PC-3 (cell line): ENCODE results near the gene ZNF195. TPM values are rescaled to one million over a fixed set of nuclear protein-coding genes. Genes with fewer than 3 reads are reported as not detected.

ENCODE experiments used
- ATAC-seq: fragments of 200-7000 bp; cut with Tn5 transposase; 2 replicates; pipeline ENCODE4 v1.9.1; 2020; ENCODE audit warnings: mild to moderate bottlenecking, moderate library complexity
- BruUV-seq: library from RNA; stranded (reverse); fragments of 400-500 nt; replicated peaks from 2 replicates; lab custom pipeline; 2021; lab: Mats Ljungman, UMichigan
- CTCF ChIA-PET: fragments of 300-600 bp; sonication (Branson Sonifier 250); formaldehyde crosslinking; loops from one replicate; lab custom pipeline; 2022; ENCODE audit warnings: antibody characterized with exemption; lab: Charles Lee
- POLR2A ChIA-PET: fragments of 300-600 bp; sonication (Branson Sonifier 250); formaldehyde crosslinking; loops from one replicate; lab custom pipeline; 2022; ENCODE audit warnings: antibody characterized with exemption; ENCODE audit not compliant: unreplicated experiment; lab: Charles Lee
- DNase-seq: peaks from one replicate; pipeline ENCODE4 v3.0.0-alpha.2; 2015
- H2AFZ ChIP-seq: fragments of 300-600 bp; sonication (generic); 2 replicates; pipeline ENCODE4 v1.6.0; 2016; ENCODE audit warnings: antibody characterized with exemption, low read length
- H3F3A ChIP-seq: fragments of 300-600 bp; sonication (generic); one replicate; pipeline ENCODE4 v1.6.0; 2017; ENCODE audit warnings: antibody characterized with exemption, low read length, control low read depth, mild to moderate bottlenecking; ENCODE audit not compliant: unreplicated experiment
- H3K27ac ChIP-seq: fragments of 300-600 bp; sonication (generic); 2 replicates; pipeline ENCODE4 v1.5.1; 2016; ENCODE audit warnings: mild to moderate bottlenecking, low read length
- H3K27me3 ChIP-seq: fragments of 300-600 bp; sonication (generic); 2 replicates; pipeline ENCODE4 v1.6.1; 2016; ENCODE audit warnings: low read length, mixed read lengths
- H3K36me3 ChIP-seq: fragments of 300-600 bp; sonication (generic); 2 replicates; pipeline ENCODE4 v1.6.1; 2016; ENCODE audit warnings: low read depth, mixed run types, low read length, mixed read lengths
- H3K4me1 ChIP-seq: fragments of 300-600 bp; sonication (generic); 2 replicates; pipeline ENCODE4 v1.5.1; 2016; ENCODE audit warnings: low read length; ENCODE audit not compliant: insufficient read depth
- H3K4me2 ChIP-seq: fragments of 300-600 bp; sonication (generic); 2 replicates; pipeline ENCODE4 v1.6.0; 2016; ENCODE audit warnings: low read length
- H3K4me3 ChIP-seq: fragments of 300-600 bp; sonication (generic); 2 replicates; pipeline ENCODE4 v1.5.1; 2016; ENCODE audit warnings: mild to moderate bottlenecking, low read length, mixed read lengths
- H3K79me2 ChIP-seq: fragments of 300-600 bp; sonication (generic); 2 replicates; pipeline ENCODE4 v1.6.1; 2017; ENCODE audit warnings: low read length, mixed read lengths
- H3K9ac ChIP-seq: fragments of 300-600 bp; sonication (generic); 2 replicates; pipeline ENCODE4 v1.6.0; 2016; ENCODE audit warnings: mild to moderate bottlenecking, low read length
- H3K9me2 ChIP-seq: fragments of 300-600 bp; sonication (generic); replicated peaks from 2 replicates; pipeline ENCODE4 v1.6.1; 2016; ENCODE audit warnings: mixed run types, low read length, mixed read lengths
- H3K9me3 ChIP-seq: fragments of 300-600 bp; sonication (generic); 2 replicates; pipeline ENCODE4 v1.6.1; 2016; ENCODE audit warnings: low read length, mixed read lengths
- H4K20me1 ChIP-seq: fragments of 300-600 bp; sonication (generic); 2 replicates; pipeline ENCODE4 v1.6.1; 2016; ENCODE audit warnings: low read length, mixed read lengths
- CTCF ChIP-seq: fragments of 300-600 bp; sonication (generic); conservative IDR thresholded peaks from 2 replicates; pipeline ENCODE4 v1.5.1; 2017; ENCODE audit warnings: antibody characterized with exemption, low read depth, mild to moderate bottlenecking, low read length
- EZH2 ChIP-seq: fragments of 300-600 bp; sonication (generic); IDR thresholded peaks from one replicate; pipeline ENCODE4 v1.6.1; 2017; ENCODE audit warnings: antibody characterized with exemption, mild to moderate bottlenecking, low read length; ENCODE audit not compliant: unreplicated experiment
- EZH2phosphoT487 ChIP-seq: fragments of 300-600 bp; sonication (generic); IDR thresholded peaks from 2 replicates; pipeline ENCODE4 v1.6.1; 2018; ENCODE audit warnings: mild to moderate bottlenecking, antibody characterized with exemption, low read length, borderline replicate concordance
- intact Hi-C: fragments of 100-400 bp; cut with micrococcal nuclease; formaldehyde crosslinking; loops from 2 replicates; pipeline ENCODE4 v1.9.0; 2023
- total RNA-seq: library from RNA; depleted of rRNA; stranded (reverse); fragments of >200 nt; gene quantifications from 2 replicates; pipeline ENCODE4 v1.2.3, GENCODE V29; 2014

Gene ZNF195
- total RNA-seq, 1 experiment from 2014 or later, result 47.9 TPM

- H3K4me3 ChIP-seq, result no peak overlapping the region
- ATAC-seq, result no peak
- H4K20me1 ChIP-seq, result 0 out of 2 replicates have a peak, but pooled peaks cover 5% of the 10 kb centered on the region
- H2AFZ ChIP-seq, result no peak overlapping the region
- H3K4me2 ChIP-seq, result no peak overlapping the region
- no peak overlapping the region for H3K27ac ChIP-seq
- H3K9ac ChIP-seq, result no peak overlapping the region
- no peaks in the 10 kb centered on the region for H3F3A ChIP-seq
- BruUV-seq, result no TSS peak
- no peaks in the 10 kb centered on the region for H3K9me3 ChIP-seq
- no peak for DNase-seq
- H3K9me2 ChIP-seq, result no peaks in the 10 kb centered on the region
- ChIA-PET CTCF (no interaction called here), POLR2A (interaction anchor here (0.5 kb wide), 1 partner anchor 9 kb away, joined by 6 read pairs; no protein-coding TSS in a partner anchor)
- H3K4me1 ChIP-seq, result peaks cover 12% of the 10 kb centered on the region
- TF ChIP-seq EZH2phosphoT487 (no peak), EZH2 (no peak), CTCF (no peak)
- intact Hi-C loops, result no loop called here
- H3K27me3 ChIP-seq, result 0 out of 2 replicates have a peak, but pooled peaks cover 7% of the 10 kb centered on the region
- H3K79me2 ChIP-seq, result peaks cover 22% of the 10 kb centered on the region
- peaks cover 9% of the 10 kb centered on the region for H3K36me3 ChIP-seq
Measured at GRCh38 chr11:3381794-3382193, 2.8 kb upstream of the ZNF195 start.

GRCh38 chr11:3380706-3381545 lies 2.0 kb upstream of the ZNF195 start:
- H3K4me2 ChIP-seq, result no peak overlapping the region
- H3K79me2 ChIP-seq, result peaks cover 30% of the 10 kb centered on the region
- peaks cover 16% of the 10 kb centered on the region for H3K36me3 ChIP-seq
- no peaks in the 10 kb centered on the region for H3K9me3 ChIP-seq
- ChIA-PET CTCF (interaction anchor here (1.7 kb wide), 1 partner anchor 28 kb away, joined by 6 read pairs; no protein-coding TSS in a partner anchor), POLR2A (no interaction called here)
- H3K9ac ChIP-seq, result no peak overlapping the region
- BruUV-seq, result no TSS peak
- no peaks in the 10 kb centered on the region for H3K9me2 ChIP-seq
- H3K27me3 ChIP-seq, result 0 out of 2 replicates have a peak, but pooled peaks cover 7% of the 10 kb centered on the region
- no peak overlapping the region for H3K27ac ChIP-seq
- TF ChIP-seq CTCF (no peak), EZH2phosphoT487 (no peak), EZH2 (no peak)
- H3K4me1 ChIP-seq, result peaks cover 12% of the 10 kb centered on the region
- no peak for ATAC-seq
- H3K4me3 ChIP-seq, result no peak overlapping the region
- intact Hi-C loops, result no loop called here
- DNase-seq, result no peak
- no peaks in the 10 kb centered on the region for H3F3A ChIP-seq
- no peak overlapping the region for H2AFZ ChIP-seq
- H4K20me1 ChIP-seq, result 0 out of 2 replicates have a peak, but pooled peaks cover 10% of the 10 kb centered on the region

- Histone ChIP-seq H3K4me3 (no peak overlapping the region), H3K79me2 (peaks cover 78% of the 10 kb centered on the region), H3K9ac (no peak overlapping the region), H3K4me2 (no peak overlapping the region), H3K4me1 (peaks cover 12% of the 10 kb centered on the region), H2AFZ (no peak overlapping the region), H3F3A (no peaks in the 10 kb centered on the region), H3K36me3 (peaks cover 70% of the 10 kb centered on the region), H3K9me3 (no peaks in the 10 kb centered on the region), H3K9me2 (no peaks in the 10 kb centered on the region), H3K27ac (no peak overlapping the region), H3K27me3 (no peaks in the 10 kb centered on the region), H4K20me1 (0 out of 2 replicates have a peak, but pooled peaks cover 31% of the 10 kb centered on the region)
- DNase-seq (no peak), ATAC-seq (no peak)
- BruUV-seq, result no TSS peak
- TF ChIP-seq EZH2 (no peak), EZH2phosphoT487 (no peak), CTCF (no peak)
- intact Hi-C loops, result loop anchor here (10.0 kb wide), 1 partner anchor 211 kb away; the partner anchor contains the start of gene OSBPL5
- ChIA-PET POLR2A (no interaction called here), CTCF (no interaction called here)
Measured at GRCh38 chr11:3375552-3375951, 3.4 kb downstream of the ZNF195 start.
